Glomerular visceral epithelial cell (primary cell): ENCODE data around the gene LRBA.

Source experiments
- DNase-seq: peaks from one replicate; pipeline ENCODE4 v3.0.0-alpha.2; 2016; ENCODE audit errors: extremely low spot score

LRBA gene

DNA sequence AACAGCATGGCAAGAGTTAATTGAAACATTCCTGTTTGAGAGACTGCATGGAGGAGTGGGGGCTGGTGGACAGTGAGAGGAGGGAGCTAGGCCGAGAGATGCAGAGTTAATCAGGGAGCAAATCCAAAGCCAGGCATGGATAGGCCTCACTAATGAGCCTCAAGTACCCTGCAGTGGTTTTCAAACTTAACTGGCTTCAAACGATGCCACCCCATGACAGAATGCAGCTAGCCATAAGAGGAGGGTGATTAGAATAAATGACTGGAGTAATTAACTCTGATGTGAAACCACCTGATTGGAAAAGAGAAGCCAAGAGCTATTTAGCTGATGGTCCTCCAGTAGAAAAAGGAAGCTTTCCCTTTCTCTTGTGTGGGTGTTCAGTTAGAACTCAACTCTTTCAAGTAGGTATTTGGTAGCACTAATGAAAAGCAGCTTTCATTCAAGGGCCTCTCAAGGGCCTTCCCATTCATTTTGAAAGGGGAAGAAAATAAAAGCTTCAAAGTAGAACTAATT lies 648.5 kb downstream of the LRBA start:
- DNase-seq: no peak

DNA sequence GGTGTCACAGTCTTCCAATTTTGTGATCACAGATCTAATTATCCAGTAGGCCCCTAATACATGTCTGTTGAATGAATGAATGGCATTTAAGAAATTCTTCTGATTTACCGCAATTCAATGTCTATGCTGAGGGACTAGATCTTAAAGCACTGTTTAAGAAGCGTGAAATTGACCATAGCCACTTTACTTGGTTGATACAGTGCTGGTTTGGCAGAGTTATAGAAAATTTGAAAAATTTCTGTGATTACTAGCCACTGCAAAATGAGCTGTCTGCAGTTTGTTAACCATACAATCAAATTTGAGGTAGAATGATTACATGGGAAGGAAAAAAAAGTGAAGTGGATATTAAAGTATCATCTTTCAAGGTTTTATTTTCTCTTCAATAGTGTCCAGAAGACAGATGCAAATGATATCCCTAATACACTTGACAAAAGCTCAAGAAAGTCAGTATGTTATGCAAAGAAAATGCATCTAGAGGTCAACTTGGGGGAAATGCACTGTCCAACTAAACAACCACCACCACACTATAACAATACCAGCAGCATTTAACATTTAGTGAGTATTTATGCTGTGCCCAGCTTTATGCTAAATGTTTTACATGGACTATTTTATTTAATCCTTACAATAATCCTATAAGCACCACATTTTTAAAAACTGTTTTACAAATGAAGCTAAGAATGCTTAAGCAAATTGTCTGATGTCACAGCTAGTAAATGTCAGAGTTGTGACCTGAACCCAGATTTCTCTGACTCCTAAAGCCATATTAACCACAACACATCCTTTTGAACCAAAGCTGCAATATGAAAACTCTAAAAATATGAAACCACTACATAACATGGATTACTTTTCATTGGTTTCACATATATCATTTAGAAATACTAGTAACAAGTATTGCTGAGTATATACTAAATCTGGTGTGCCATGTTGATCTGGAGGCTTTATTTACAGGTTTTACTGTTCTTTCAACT lies 651.1 kb downstream of the LRBA start:
- peak; percentile 1 for DNase-seq

- DNase-seq: no peak
These were observed 656.4 kb downstream of the LRBA start for GRCh38 chr4:150358691-150359090.

GRCh38 chr4:150357829-150358228 lies 657.3 kb downstream of the LRBA start:
- DNase-seq: no peak

DNA sequence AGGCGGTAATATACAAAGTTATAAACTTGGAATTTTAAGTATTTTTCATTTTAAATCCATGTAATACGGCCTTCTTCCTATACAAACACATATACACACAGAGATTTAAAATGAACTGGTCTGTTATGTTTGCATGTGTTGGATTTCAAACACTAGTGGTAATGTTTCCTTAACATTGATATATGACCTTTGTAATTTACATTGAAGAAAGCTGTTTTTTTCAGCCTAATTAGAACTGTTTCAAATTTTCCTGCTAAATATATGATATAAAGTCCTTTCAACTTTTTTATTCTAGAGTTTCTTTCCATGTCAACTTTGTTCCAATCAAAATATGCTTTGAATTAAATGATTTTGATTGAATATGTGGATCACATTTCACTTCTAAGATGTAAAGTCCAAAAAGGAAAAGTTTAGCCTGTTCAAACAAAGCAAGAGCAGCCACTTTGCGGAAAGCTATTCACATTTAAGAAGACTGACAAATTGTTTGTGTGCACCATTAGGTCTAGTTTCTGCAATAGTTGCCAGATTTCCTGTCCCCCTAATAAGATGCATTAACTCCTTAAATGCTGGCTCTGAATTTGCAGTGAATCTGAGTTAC lies 659.1 kb downstream of the LRBA start:
- no peak for DNase-seq

DNA sequence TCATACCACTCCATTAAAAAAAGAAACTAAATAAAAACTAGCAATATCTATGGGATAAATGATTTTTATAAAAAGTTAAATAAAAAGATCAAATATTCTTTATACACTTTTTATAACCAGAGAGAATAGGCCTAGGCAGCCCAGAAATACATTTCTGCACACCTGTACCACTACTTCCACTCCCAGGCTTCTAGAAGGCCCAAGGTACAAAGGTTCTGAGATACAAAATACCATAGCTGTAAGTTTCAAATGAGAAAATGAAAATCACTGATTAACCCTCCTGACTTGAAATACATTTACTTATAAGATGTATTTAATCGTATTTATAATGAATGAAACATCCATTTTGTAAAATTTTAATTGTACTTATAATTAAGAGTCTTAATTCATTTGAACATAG lies 659.7 kb downstream of the LRBA start:
- DNase-seq: no peak

GRCh38 chr4:150354214-150354796 lies 660.8 kb downstream of the LRBA start:
- DNase-seq: no peak

GRCh38 chr4:150348079-150348478 lies 667.0 kb downstream of the LRBA start:
- peak; percentile 25 for DNase-seq

DNA sequence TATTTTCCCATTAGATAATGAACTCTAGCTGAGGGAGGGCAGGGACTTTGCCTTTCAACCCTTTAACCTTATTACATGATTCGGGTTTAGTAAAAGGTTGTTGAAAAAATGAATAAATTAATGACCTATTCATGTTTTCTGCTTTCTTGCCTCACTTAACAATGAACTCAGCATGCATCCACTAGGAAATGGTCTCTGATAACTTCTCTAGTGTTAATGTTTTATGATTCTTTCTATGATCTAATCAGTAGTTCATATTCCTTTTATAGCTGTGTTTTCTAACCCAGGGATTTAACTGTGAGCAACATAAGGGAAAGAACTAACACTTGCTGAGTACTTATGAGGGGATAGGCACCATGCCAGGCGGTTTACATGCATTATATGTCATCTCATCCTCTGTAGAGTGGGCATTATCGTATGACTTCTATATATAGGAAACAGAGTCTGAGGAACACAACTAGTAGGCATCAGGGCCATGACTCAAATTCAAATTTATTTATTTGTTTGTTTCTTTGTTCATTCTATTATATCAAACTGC lies 669.8 kb downstream of the LRBA start:
- DNase-seq: no peak

- DNase-seq: no peak
These were observed 671.3 kb downstream of the LRBA start for GRCh38 chr4:150343796-150344195.

- DNase-seq: no peak
These were observed 672.1 kb downstream of the LRBA start for GRCh38 chr4:150342945-150343344.

DNA sequence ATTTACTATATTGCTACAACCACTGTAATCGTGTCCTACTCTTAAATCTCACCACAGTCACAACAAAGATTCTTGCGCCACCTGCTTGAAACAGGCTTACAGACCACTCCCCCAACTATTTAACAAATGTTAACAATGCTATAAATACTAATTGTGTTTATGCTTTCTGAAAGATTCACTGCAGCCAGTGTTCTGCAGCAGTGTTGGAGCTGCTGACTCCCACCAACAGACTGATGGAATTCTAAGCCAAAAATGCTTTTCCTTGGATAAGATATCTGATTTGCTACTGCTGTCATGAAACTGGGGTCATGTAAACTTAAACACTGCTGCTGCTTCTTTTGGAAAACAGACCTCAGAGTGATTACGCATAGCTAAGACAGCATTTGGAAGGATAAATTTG lies 677.4 kb downstream of the LRBA start:
- DNase-seq: no peak

DNA sequence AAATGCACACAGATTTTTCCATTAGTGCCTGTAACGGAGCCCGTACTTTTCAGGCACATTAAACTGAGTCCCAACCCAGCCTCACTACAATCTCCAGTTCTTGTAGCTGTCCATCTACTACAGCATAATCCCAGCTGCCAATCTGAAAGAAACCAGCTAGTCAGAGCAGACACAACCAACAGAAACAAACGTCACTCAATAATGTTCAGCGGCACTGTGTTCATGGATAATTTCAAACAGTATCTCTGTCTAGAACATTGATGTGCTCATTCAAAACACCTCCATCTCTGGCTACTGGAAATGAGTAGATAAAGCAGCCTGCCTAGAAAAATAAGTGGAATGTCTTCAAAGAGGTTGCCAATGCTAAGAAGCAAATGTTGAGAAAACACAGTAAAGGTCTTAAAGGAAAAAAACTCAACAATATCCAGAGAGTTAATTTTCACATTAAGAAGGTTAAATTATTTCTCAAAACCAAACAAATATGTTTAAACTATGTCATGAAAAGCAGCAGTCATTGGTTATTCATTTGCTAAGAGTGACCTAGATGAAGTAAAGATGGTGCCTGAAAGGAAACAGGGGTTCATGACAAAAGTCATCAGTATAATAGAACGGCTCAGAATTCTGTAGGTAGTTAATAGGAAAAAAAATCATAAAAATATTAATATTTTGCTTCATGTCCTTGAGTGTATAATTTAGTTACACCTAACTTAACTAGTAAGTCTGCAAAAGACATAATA lies 678.2 kb downstream of the LRBA start:
- no peak for DNase-seq

DNA sequence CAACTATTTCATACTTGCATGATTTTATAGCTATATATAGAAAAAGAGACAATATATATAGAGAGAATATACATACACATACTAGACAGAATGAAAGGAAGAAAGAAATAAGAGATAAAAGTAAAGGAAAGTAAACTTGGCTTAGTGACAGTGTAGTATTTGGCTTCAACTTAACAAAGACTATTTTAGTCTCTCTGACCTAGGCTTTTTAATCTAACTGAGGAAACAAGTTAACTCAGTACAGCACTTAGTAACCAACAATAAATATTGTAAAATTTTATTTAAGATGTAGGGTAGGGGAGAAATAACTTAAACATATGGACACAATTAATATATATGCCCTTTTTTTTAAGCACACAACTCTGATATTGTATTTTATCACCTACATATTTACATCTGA lies 682.1 kb downstream of the LRBA start:
- no peak for DNase-seq

DNA sequence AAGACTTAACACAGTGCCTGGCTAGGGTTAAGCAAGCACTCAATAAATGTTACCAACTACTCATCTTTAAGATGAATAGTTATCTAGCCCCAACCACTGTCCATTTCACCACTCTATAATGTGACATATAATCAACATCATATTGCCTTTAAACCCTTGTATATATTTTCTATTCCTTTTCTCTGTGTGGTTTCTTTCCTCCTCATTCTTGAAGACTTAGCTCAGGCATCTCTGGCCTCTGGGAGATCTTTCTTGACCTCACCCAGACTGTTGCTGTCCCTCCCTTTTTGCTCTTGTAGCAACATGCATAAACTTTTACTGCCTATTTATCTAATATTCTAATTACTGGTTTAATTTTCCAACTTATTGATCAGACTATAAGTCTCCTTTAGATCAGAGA lies 683.0 kb downstream of the LRBA start:
- no peak for DNase-seq

DNA sequence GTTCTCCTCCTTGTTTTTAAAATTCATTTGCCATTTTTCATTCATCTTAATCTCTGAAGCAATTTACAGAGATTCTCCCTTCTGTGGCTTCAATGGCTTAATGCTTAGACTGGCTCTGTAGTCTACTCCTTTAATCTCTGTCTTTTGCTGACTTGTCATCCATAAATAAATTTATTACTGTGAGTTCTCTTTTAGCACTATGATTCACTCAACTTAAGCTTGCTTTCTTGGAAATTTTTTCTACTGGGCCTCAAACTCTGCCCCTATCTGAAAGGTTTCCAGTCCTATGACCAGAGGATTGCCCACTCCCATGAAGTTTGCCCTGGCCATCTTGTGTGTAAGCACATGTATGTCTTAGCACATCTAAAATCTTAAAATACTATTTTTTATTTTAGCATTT lies 685.7 kb downstream of the LRBA start:
- no peak for DNase-seq

GRCh38 chr4:150328496-150328895 lies 686.6 kb downstream of the LRBA start:
- no peak for DNase-seq

GRCh38 chr4:150327262-150327780 lies 687.8 kb downstream of the LRBA start:
- no peak for DNase-seq

DNA sequence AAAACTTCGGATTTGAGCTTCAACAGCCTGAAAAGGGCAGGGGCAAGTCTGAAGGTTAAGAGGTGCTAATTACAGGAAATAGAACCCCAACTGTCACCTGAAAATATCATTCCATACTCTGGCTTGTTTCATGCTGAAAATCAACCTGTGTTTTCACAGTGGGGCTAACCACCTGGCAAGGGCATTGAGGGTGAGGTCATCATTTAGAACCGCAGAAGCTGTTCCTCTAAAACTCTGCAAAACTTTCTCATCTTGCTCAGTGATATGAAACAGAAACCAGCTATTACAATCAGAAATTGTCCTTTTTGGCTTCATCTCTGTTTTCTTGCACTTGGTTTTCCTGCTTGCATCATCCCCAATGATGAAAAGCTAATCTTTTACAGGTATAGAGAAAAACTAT lies 689.2 kb downstream of the LRBA start:
- peak; percentile 10 for DNase-seq

GRCh38 chr4:150323406-150324325 lies 691.4 kb downstream of the LRBA start:
- no peak for DNase-seq
